ENCODE data around the gene SH3PXD2A.

DNA sequence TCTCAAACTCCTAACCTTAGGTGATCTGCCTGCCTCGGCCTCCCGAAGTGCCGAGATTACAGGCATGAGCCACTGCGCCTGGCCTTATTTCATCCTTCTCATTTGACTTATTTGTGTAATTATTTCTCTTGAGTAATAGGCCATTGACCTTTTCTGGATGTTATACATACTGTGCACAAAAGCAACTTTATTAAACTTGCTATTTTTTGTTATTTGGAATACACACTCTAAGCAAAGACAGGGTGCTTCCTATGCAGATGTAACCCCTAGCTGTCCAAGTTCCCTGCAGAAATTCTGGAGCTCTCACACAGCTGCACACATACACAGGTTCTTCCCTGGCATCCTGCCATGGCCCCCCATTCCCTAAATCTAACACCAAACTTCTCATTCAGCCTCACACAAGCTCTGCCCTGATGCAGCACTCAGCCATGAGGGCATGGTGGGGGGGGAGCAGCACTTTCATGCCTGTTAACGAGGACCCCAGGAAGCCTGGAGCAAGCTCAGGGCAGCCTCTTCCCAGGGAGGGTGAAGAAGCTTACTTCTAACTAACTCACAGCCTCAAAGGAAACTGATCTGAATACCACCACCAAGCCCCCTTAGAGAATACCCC lies 33.2 kb downstream of the SH3PXD2A start:
- no peak for TF ChIP-seq POLR2AphosphoS5 (IDR thresholded peaks at IDR 0.05; ENCODE audit: low read depth, low read length)
- no peak for TF ChIP-seq POLR2A (IDR thresholded peaks at IDR 0.05; ENCODE audit: low read depth, low read length)
- no peak for TF ChIP-seq TAF1 (IDR thresholded peaks at IDR 0.05; ENCODE audit: low read depth, low read length)
- no peak for TF ChIP-seq POU2F2 (IDR thresholded peaks at IDR 0.05; ENCODE audit: low read depth, low read length)

Measured in GM12891 (cell line).